HepG2 (cell line): ENCODE results near the gene UQCR11. TPM values are rescaled to one million over a fixed set of nuclear protein-coding genes. Genes with fewer than 3 reads are reported as not detected.

Source experiments
- CCAR2 ChIP-seq: fragments of 200-400 bp; formaldehyde crosslinking; optimal IDR thresholded peaks from 2 replicates; pipeline ENCODE3; 2018; ENCODE audit warnings: low read depth, mild to moderate bottlenecking, low read length, moderate library complexity
- GTF3A ChIP-seq: sonication (generic); formaldehyde crosslinking; conservative IDR thresholded peaks from 2 replicates; pipeline ENCODE4 v1.4.0; 2020; ENCODE audit warnings: mild to moderate bottlenecking, missing genetic modification reagents
- HOXA9 ChIP-seq: sonication (generic); formaldehyde crosslinking; IDR thresholded peaks from 2 replicates; pipeline ENCODE4 v1.8.1; 2022; ENCODE audit warnings: missing genetic modification reagents, mild to moderate bottlenecking, moderate library complexity, borderline replicate concordance
- JUNB ChIP-seq: sonication (generic); formaldehyde crosslinking; IDR thresholded peaks from 2 replicates; pipeline ENCODE4 v1.8.0; 2022; ENCODE audit warnings: missing genetic modification reagents, mild to moderate bottlenecking, borderline replicate concordance
- KMT2B ChIP-seq: IDR thresholded peaks from 2 replicates; pipeline ENCODE4 v1.6.1; 2016; ENCODE audit warnings: missing genetic modification reagents, missing compliant biosample characterization
- MTF2 ChIP-seq: sonication (generic); formaldehyde crosslinking; IDR thresholded peaks from 2 replicates; pipeline ENCODE4 v1.5.0; 2020; ENCODE audit warnings: missing genetic modification reagents, borderline replicate concordance
- NONO ChIP-seq, 2 experiments: fragments of 450-650 bp in 1 of 2; sonication (generic) in 1 of 2; formaldehyde crosslinking in 1 of 2; IDR thresholded peaks in 1 of 2; conservative IDR thresholded peaks in 1 of 2; 2 replicates each; pipeline versions ENCODE4 v1.6.1 to v1.8.0; 2017 to 2022; ENCODE audit warnings: mild to moderate bottlenecking in 1 of 2, missing genetic modification reagents in 1 of 2, moderate library complexity in 1 of 2
- PRDM10 ChIP-seq: sonication (generic); formaldehyde crosslinking; IDR thresholded peaks from 2 replicates; pipeline ENCODE4 v1.4.0; 2020; ENCODE audit warnings: low read depth, missing genetic modification reagents
- PRDM15 ChIP-seq: sonication (generic); formaldehyde crosslinking; IDR thresholded peaks from 2 replicates; pipeline ENCODE4 v1.4.0; 2020; ENCODE audit warnings: missing genetic modification reagents
- REXO4 ChIP-seq: sonication (generic); formaldehyde crosslinking; IDR thresholded peaks from 2 replicates; pipeline ENCODE4 v1.8.0; 2022; ENCODE audit warnings: missing genetic modification reagents, mild to moderate bottlenecking, borderline replicate concordance
- RFX1 ChIP-seq: fragments of 450-650 bp; IDR thresholded peaks from 2 replicates; pipeline ENCODE4 v1.6.1; 2017
- SNRNP70 ChIP-seq: fragments of 200-400 bp; formaldehyde crosslinking; IDR thresholded peaks from 2 replicates; pipeline ENCODE4 v1.6.1; 2017; ENCODE audit warnings: mild to moderate bottlenecking, low read depth, low read length, moderate library complexity
- ZEB1 ChIP-seq: IDR thresholded peaks from 2 replicates; pipeline ENCODE4 v1.6.1; 2012; ENCODE audit warnings: mild to moderate bottlenecking, low read depth, inconsistent platforms; ENCODE audit not compliant: insufficient replicate concordance
- ZFP36L2 ChIP-seq: sonication (generic); formaldehyde crosslinking; IDR thresholded peaks from 2 replicates; pipeline ENCODE4 v1.4.0; 2020; ENCODE audit warnings: missing genetic modification reagents
- ZNF18 ChIP-seq: sonication (generic); formaldehyde crosslinking; IDR thresholded peaks from 2 replicates; pipeline ENCODE4 v1.8.0; 2022; ENCODE audit warnings: mild to moderate bottlenecking, missing genetic modification reagents; ENCODE audit not compliant: insufficient replicate concordance
- ZNF207 ChIP-seq: fragments of 450-650 bp; IDR thresholded peaks from 2 replicates; pipeline ENCODE4 v1.6.1; 2016; ENCODE audit warnings: antibody characterized with exemption, borderline replicate concordance
- ZNF432 ChIP-seq: sonication (generic); formaldehyde crosslinking; IDR thresholded peaks from 2 replicates; pipeline ENCODE4 v1.5.0; 2020; ENCODE audit warnings: missing genetic modification reagents, mild to moderate bottlenecking, borderline replicate concordance
- ZNF567 ChIP-seq: sonication (generic); formaldehyde crosslinking; IDR thresholded peaks from 2 replicates; pipeline ENCODE4 v1.8.1; 2023; ENCODE audit warnings: mild to moderate bottlenecking, missing genetic modification reagents, borderline replicate concordance
- ZNF652 ChIP-seq: IDR thresholded peaks from 2 replicates; pipeline ENCODE4 v1.6.1; 2016; ENCODE audit warnings: low read depth, borderline replicate concordance
- ZNF720 ChIP-seq: sonication (generic); formaldehyde crosslinking; IDR thresholded peaks from 2 replicates; pipeline ENCODE4 v1.4.0; 2020; ENCODE audit warnings: missing genetic modification reagents
- ZNF773 ChIP-seq: sonication (generic); formaldehyde crosslinking; IDR thresholded peaks from 2 replicates; pipeline ENCODE4 v1.4.0; 2020; ENCODE audit warnings: missing genetic modification reagents, borderline replicate concordance
- polyA plus RNA-seq, 8 experiments: library from polyadenylated mRNA; depleted of rRNA in 3 of 8; stranded (reverse) in 7 of 8; unstranded in 1 of 8; fragments of >200 nt; fragmentation: Illumina TruSeq in 4 of 8; extraction: Trizol in 4 of 8; gene quantifications; 2 replicates each; pipeline versions ENCODE4 v1.2.1 to v1.2.3, GENCODE V29; 2011 to 2016; ENCODE audit warnings: low read depth in 4 of 8, missing spikeins in 1 of 8, mixed read lengths in 1 of 8; ENCODE audit not compliant: insufficient read depth in 1 of 8
- total RNA-seq, 5 experiments: library from RNA; depleted of rRNA; stranded (reverse); fragments of >200 nt; fragmentation: Illumina TruSeq; extraction: Trizol; gene quantifications; 2 replicates each; pipeline ENCODE4 v1.2.3, GENCODE V29; 2016; ENCODE audit warnings: low read depth in 1 of 5

The UQCR11 gene
- total and polyA plus RNA-seq, 2 of the 13 experiments (the other 11 are each of a cell fraction or from before 2014, with no cell fraction given), result 125 to 214 TPM

GRCh38 chr19:1591421-1592023 lies 13.7 kb downstream of the UQCR11 start (continued):
- TF ChIP-seq PRDM15 (CRISPR knock-in tag) (no peak), SNRNP70 (no peak), RFX1 (no peak), ZNF18 (no peak), REXO4 (CRISPR knock-in tag) (no peak), ZEB1 (no peak), HOXA9 (CRISPR knock-in tag) (no peak), ZNF652 (CRISPR knock-in tag) (no peak), CCAR2 (no peak), KMT2B (CRISPR knock-in tag) (no peak), PRDM10 (CRISPR knock-in tag) (no peak), ZNF720 (CRISPR knock-in tag) (no peak), ZNF207 (no peak), NONO (IDR thresholded peaks at IDR 0.05) (no peak), NONO (CRISPR knock-in tag; conservative IDR thresholded peaks at IDR 0.05) (0 out of 2 replicates have a peak, but pooled peaks have one; percentile 15), GTF3A (CRISPR knock-in tag) (0 out of 2 replicates have a peak, but pooled peaks have one; percentile 14), ZFP36L2 (no peak), JUNB (no peak), MTF2 (CRISPR knock-in tag) (no peak), ZNF567 (CRISPR knock-in tag) (no peak), ZNF432 (CRISPR knock-in tag) (no peak), ZNF773 (CRISPR knock-in tag) (no peak)
